ENCODE data around the gene SH2D2A.

The SH2D2A gene

GRCh38 chr1:156788136-156788535 lies 28.5 kb downstream of the SH2D2A start:
- TF ChIP-seq, protein P1, sequence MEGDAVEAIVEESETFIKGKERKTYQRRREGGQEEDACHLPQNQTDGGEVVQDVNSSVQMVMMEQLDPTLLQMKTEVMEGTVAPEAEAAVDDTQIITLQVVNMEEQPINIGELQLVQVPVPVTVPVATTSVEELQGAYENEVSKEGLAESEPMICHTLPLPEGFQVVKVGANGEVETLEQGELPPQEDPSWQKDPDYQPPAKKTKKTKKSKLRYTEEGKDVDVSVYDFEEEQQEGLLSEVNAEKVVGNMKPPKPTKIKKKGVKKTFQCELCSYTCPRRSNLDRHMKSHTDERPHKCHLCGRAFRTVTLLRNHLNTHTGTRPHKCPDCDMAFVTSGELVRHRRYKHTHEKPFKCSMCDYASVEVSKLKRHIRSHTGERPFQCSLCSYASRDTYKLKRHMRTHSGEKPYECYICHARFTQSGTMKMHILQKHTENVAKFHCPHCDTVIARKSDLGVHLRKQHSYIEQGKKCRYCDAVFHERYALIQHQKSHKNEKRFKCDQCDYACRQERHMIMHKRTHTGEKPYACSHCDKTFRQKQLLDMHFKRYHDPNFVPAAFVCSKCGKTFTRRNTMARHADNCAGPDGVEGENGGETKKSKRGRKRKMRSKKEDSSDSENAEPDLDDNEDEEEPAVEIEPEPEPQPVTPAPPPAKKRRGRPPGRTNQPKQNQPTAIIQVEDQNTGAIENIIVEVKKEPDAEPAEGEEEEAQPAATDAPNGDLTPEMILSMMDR (IDR thresholded peaks at IDR 0.05; ENCODE audit: low read depth, low read length, missing control alignments): no peak
- H3K4me3 ChIP-seq (ENCODE audit: low read depth, low read length): no peak overlapping the region
- no peak for DNase-seq (ENCODE audit: low read depth)

- no peak overlapping the region for H3K4me3 ChIP-seq (ENCODE audit: low read depth, low read length)
- TF ChIP-seq, protein P1 (IDR thresholded peaks at IDR 0.05; ENCODE audit: low read depth, low read length, missing control alignments): no peak
- no peak for DNase-seq (ENCODE audit: low read depth)
These were observed 30.0 kb downstream of the SH2D2A start for GRCh38 chr1:156786640-156787039.

DNA sequence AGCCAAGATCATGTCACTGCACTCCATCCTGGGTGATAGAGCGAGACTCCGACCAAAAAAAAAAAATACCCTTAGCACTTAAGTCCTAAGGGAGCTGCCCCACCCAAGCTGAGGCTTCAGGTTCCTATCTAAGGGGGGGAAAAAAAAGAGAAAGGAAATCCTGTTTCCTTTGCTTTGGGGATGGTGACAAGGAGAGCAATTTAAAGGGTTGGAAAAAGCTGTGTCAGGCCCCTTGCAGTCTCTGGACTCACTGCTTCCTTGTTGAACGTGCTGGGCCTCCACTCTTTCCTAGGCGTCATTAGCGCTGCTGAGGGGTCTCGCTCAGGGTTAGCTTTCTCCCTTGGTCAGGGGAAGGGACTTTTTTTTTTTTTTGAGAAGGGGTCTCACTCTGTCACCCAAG lies 31.2 kb downstream of the SH2D2A start:
- no peak for DNase-seq (ENCODE audit: low read depth)
- no peak overlapping the region for H3K4me3 ChIP-seq (ENCODE audit: low read depth, low read length)
- TF ChIP-seq, protein P1 (IDR thresholded peaks at IDR 0.05; ENCODE audit: low read depth, low read length, missing control alignments): no peak

DNA sequence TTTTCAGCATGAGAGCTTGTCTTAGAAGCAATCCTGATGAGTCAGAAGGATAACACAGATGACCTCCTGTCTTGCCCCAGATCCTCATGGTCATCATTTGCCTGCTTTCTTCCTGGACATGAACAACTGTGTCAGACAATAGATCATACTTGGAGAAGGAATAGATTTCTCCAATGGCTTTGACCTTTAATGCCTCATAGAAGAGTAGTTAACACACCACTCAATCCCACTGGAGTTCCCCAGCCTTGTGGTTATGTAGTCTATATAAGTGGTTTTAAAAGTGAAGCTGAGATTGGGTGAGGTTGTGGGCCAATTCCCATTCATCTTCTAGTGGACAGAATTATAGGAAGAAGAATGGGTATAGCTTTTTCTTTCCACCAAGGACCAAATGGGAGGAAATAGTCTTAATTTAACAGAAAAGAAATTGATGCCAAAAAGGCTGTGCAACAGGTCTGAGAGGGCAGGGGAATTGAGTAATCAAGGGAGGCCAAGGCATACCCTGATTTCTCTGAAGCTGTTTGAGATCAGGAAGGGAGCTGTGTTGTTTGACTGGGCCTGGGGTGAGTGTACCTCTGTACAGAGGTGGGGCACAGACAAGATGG lies 35.0 kb downstream of the SH2D2A start:
- TF ChIP-seq, protein P1 (IDR thresholded peaks at IDR 0.05; ENCODE audit: low read depth, low read length, missing control alignments): no peak
- no peak for DNase-seq (ENCODE audit: low read depth)
- H3K4me3 ChIP-seq (ENCODE audit: low read depth, low read length): no peak overlapping the region

DNA sequence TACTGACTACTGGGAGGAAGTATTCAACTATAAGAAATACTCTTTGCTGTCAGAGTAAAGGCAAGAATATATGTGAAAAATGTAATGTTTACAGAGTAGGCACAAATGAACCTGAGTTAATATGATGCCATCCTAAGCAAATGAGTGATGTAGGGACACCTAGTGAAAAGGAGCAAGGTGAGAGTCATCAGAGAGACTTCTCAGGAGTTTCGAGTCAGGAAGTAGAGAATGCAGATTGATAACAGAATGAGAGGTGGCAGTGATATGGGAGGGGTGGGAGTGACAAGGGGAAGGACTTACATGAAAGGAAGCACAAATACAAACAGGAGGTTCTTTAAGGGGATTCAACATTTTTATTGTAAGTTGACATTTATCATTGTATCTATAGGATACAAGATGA lies 39.1 kb downstream of the SH2D2A start:
- TF ChIP-seq, protein P1 (IDR thresholded peaks at IDR 0.05; ENCODE audit: low read depth, low read length, missing control alignments): no peak
- DNase-seq (ENCODE audit: low read depth): no peak
- no peak overlapping the region for H3K4me3 ChIP-seq (ENCODE audit: low read depth, low read length)

DNA sequence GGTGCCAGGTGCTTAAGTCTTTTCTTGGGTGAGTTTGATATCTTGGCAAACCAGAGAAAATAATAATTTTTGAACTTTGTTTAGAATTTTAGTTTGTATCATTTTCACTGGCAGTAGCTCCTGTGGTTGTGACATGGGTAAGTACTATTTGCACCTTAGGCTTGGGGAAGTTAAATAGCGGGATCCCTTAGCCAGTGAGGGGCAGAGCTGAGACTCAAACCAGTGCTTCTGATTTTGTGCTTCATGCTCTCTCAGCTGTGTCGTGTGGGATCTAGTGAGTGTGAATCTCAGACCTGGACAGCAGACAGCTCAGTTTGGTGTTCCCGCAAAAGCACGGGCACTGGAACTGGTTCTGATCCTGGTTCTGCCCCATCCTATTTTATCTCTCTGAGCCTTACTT lies 39.7 kb downstream of the SH2D2A start:
- no peak overlapping the region for H3K4me3 ChIP-seq (ENCODE audit: low read depth, low read length)
- TF ChIP-seq, protein P1 (IDR thresholded peaks at IDR 0.05; ENCODE audit: low read depth, low read length, missing control alignments): no peak
- DNase-seq (ENCODE audit: low read depth): no peak

- DNase-seq (ENCODE audit: low read depth): no peak
- H3K4me3 ChIP-seq (ENCODE audit: low read depth, low read length): no peak overlapping the region
- TF ChIP-seq, protein P1 (IDR thresholded peaks at IDR 0.05; ENCODE audit: low read depth, low read length, missing control alignments): no peak
These were observed 40.8 kb downstream of the SH2D2A start for GRCh38 chr1:156775799-156776198.

Measured in GM12864 (cell line).